ENCODE data around the gene CHRNA5.

The CHRNA5 gene

DNA sequence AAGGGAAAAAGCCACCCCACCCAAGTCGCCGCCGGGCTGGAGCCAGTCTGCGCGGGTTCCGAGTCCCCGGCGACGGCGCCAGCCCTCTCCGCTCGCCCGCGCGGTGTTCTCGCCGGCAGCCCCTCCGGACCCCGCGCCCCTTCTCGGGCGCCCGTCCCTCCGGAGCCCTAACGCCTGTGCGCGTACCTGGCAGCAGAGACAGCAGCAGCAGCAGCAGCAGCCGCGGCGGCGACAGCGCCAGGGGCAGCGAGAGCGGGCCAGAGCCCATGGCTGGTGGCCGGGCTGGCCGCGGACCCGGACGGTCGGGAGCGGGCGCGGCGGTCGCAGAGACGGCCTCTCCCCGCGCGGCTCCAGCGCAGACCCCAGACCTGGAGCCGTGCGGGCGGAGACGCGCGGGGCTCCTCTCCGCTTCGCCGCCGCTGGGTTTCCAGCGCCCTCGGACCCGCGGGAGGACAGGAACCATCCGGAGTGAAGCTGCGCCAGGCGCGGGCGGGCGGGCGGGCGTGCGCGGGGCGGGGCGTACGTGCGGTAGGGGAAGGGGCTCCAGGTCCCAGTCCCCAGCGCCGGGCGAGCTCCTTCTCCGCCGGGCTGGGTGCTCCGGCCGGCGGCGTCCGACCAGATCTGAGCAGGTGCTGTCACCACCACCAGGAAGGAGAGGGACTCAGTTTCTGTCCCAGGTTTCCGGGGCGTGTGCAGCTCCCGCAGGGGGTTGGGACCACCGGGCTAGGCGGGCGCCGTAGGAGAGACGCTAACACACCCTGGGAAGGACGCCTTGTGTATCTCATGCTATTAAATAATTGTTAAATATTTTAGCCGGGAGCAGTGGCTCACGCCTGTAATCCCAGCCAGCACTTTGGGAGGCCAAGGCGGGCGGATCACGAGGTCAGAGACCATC is 55.5 kb downstream of the CHRNA5 start, which contains the start of gene CHRNA3:
TSS of gene CHRNA3 (minus strand) at position 470 of the 895 bp plus-strand sequence. CDS start at position 268, 202 bp downstream.
- DNase-seq = no peak

DNA sequence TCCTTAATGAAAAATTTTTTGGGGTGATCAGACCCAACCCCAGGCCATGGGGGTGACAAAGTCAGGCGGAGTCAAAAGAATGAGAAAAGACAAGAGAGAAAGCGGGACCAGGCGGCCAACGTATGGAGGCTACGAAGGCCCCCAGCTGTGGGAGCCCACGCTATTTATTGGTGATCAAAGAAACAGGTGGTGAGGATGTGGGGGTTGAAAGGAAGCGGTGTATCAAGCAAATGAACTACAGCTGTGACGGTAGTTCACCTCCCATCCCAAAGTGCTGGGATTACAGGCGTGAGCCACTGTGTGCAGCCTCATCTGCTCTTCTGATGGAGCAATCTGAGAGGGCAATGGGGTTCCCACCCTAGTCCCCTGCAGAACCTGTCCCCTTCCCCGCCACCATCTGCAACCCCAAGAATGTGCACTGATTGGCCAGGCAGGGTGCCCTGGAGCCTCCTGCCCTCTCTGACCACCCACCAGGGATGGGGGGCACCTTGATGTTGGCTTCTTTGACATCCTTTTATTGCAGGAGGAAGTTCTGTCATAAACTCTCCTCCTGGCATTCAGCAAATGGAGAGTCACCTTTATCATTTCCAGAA is 56.6 kb downstream of the CHRNA5 start:
- DNase-seq = no peak

DNA sequence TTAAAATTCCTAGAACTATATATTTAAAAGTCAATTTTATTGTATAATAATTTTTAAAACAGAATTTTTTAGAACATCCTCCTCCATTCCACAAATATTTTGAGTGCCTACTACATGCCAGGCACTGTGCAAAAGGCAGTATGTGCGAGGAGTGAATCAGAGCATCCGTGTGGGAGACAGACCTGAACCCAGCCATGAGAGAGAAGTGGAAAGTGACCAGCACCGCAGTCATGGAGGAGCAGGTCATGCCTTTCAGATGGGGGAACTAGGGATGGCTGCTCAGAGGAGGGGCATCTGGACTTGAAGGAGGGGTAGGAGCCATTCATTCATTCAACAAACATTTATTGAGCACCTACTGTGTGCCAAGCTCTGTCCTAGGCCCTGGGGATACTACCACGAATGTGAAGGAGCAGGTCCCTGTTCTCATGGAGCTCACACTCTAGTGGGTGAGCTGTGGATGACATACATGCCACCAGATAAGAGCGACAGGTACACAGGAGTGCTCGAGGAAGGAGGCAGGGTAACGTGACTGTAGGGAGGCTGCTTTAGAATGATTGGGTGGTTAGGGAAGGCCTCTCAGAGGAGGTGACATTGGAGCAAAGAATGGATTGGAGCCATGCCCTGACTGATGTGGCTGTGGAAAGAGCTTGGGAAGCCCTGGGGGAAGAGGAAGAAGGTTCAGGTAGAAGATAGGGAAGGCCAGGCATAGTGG is 58.6 kb downstream of the CHRNA5 start:
- no peak for DNase-seq

DNA sequence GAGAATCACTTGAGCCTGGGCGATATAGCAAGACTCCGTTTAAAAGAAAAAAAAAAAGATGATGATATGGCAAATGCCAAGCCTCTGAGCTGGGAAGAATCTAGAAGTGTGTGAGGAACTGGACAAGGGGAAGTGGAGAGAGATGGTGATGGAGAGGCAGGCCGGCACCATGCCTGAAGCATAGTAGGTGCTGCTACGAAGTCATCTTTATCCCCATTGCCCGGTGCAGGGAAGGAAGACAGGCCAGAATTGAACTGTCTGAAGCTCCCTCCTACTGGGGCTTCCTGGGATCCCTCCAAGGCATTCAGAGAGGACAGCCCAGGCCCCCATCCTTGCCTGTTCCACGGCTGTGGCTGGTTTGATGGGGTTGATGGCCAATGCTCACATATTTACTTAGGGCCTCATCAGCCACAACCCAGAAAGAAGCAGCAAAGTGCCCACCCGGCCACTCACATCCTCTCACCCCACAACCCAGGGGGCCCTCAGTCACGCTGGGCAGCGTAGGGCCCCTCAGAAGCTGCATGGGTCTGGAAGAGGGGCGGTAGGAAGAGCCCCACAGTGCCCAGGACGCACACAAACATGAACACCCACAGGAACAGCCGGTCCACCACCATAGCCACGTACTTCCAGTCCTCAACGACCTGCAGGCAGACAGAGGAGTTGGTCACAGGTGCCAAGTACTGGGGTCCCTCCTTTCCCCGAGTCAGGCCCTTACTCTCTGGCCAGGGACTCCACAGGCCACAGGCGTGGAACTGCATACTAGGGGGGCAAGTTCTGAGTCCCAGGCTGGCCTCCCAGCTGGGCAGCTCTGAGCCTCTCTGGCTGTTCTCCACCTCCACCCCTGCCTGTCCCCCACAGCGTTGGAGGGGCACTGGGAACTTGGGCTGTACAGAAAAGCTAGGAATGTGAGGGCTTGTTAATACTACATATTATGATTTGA is 59.6 kb downstream of the CHRNA5 start:
- no peak for DNase-seq

DNA sequence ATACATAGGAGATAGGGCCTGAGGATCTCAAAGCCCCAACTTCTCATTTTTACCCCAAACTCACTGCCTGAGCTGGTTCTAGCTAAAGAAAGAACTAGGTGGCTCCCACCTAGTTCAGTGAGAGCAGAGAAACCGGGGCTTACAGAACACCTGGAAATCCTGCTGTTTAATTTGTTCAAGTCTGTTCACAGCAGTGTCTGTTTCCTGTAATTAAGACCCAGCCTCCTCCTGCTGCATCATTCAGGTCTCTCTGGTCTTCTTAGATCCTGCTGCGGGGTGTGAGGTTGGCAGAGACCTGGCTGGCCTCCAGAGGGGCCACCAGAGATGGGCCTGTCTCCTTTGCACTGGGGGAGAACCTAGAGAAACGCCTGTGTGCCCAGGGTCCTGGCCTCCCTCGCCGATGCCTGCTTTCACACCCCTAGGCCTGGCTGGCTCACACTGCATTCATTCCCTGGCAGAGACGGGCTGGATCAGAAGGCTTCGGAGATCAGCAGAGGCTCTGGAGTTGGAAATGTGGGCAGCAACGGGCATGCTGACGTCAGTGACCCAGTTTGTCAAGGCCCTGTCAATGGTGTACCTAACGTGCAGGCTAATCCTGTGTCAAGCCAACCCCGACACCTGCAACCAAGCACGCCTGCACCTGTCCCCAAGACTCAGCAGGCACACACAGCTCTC is 60.4 kb downstream of the CHRNA5 start:
- no peak for DNase-seq

DNA sequence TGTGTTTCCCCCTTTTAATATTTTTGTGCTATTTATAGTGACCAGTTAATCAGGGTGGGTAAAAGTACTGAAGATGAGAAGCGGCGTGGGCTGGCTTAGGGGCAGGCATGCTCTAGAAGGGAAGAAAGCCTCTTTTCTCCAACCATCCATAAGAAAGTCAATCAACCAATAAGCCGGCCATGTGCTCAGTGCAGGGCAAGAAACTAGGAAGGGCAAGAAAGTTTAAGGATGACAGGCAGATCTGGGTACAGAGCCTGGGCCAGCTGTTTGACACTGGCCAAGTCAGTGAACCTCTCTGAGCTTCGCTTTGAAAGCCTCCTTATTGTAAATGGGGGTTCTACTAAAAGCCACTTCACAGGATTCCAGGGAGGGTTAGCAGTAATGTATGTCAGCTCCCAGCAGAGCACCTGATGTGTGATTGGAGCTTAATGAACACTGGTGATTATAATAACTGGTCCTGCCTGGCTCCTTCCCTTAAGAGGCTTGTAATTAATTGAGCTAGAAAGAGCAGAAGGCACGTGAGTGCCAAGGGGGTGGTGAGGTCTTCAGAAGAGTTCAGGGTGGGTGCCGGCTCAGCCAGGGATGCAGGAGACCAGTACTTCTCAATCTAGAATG is 61.2 kb downstream of the CHRNA5 start:
- no peak for DNase-seq

DNA sequence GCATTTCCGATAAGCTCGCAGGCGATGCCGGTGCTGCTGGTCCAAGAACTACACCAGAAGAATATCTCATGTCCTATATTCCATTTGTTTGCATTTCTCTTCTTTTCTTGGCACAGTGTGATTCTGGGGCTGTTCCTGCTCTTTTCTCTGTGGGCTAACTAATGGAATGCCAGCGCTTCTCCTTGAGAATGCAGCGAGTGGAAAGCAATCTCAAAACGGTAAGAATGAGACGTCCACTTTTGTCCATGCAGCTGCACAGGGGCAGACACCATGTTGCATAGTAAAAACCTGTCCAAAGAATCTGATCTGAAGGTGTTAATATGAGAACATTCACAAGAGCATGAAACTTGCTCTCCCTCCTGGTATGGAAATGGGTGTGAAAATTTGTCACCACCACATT is 62.0 kb downstream of the CHRNA5 start:
- DNase-seq = no peak

DNA sequence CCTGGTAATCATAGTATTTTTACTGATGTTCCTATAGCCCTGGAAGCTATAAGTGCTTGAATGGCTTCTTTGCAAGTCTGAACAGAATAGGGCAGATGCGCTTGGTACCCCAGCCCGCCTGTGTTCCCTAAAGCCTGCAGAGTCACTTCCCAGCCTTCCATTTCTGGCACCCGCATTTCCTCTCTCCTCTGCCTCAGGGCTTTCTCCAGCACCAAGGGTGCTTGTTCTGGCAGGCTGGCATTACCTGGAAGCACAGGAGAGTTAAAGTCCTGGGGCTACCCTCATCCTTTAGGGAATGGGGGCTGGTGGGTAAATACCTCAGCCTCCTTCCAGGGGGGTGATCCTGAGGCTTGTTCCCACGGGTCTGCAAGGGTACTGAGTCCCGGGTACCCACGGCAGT is 62.9 kb downstream of the CHRNA5 start:
- DNase-seq = no peak

DNA sequence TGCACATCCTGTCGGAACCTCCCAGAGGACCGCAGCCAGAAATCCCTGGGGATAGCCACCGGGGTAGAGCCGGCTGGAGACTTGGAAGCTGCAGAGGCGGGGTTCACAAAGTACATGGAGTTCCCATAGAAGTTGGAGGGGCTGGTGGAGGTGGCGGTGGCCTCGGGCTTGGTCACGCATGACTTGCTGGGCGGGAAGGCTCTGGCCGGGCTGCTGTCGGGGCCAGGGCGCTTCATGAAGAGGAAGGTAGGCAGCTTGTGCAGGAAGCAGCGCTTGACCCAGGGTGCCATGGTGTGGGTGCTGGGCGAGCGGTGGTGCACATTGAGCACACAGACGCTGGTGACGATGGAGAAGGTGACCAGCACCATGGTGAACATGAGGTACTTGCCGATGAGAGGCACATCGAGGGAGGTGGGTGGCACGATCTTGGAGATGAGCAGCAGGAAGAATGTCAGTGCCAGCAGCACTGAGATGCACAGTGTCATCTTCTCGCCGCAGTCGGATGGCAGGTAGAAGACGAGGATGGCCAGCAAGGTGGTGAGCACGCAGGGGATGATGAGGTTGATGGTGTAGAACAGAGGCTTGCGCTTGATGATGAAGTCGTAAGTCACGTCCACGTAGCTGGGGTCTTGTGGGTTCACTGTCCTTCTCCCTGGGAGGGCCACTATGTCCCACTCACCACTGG is 63.9 kb downstream of the CHRNA5 start:
- no peak for DNase-seq

DNA sequence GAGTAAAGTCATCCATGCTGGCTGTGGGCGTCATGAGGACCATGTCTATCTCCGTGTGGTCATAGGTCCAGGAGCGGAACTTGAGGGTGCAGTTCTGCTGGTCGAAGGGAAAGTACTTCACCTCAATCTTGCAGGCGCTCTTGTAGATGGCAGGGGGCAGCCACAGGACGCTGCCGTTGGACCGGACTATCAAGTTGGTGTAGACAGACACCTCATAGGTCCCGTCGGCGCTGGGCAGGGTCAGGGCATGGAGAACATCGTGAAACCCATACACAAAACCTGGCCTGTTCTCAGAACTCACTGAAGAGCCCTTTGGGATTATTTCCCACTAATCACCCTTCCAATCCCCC is 64.4 kb downstream of the CHRNA5 start:
- DNase-seq = no peak

DNA sequence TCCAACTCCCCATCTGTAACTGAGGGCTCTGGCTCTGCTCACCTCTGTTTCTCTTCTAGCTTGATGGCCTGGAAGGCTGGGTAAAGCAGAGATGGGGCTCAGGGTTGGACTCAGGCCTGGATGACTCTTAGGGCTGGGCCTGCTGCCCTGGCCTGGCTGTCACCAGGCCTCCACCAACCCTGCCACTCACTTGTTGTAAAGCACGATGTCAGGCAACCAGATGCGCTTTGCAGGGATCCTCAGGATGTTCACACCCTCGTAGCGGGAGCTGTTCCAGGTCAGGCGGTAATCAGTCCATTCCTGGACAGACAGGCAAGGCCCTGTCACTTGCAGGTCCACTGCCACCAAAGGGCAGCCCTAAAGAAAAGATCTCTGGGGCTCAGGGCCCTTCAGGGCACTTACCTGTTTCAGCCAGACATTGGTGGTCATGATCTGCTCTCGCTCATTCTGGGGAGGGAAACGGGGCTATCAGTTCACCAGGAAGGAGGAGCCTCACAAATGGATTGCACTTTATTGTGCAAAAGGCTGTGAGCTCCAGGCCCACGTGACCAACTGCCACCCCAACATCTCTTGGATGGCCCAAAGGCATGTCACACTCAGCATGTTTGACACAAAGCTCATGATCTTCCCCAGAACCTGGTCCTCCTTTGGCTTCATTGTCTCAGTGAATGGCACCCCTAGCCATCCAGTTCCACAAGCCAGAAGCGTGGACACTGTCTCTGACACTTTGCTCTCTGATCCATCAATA is 65.7 kb downstream of the CHRNA5 start:
- DNase-seq = no peak

DNA sequence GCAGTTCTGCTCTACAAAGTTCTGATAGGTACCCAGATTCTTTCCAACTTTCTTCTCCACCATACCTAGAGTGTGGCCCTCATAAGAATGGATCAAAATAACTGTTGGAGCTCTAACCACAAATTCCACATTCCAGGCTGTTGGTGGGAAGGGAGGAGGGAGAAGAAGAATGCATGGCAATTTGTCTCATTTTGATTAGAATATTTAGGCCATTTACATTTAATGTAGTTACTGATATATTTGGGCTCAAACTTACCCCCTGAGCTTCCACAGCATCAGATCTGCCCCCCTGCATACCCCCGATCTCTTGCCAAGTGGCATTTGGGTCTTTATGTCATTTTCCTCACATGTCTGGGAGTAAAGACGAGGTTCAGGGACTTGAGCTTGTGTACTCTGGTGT is 68.0 kb downstream of the CHRNA5 start:
- DNase-seq = no peak

DNA sequence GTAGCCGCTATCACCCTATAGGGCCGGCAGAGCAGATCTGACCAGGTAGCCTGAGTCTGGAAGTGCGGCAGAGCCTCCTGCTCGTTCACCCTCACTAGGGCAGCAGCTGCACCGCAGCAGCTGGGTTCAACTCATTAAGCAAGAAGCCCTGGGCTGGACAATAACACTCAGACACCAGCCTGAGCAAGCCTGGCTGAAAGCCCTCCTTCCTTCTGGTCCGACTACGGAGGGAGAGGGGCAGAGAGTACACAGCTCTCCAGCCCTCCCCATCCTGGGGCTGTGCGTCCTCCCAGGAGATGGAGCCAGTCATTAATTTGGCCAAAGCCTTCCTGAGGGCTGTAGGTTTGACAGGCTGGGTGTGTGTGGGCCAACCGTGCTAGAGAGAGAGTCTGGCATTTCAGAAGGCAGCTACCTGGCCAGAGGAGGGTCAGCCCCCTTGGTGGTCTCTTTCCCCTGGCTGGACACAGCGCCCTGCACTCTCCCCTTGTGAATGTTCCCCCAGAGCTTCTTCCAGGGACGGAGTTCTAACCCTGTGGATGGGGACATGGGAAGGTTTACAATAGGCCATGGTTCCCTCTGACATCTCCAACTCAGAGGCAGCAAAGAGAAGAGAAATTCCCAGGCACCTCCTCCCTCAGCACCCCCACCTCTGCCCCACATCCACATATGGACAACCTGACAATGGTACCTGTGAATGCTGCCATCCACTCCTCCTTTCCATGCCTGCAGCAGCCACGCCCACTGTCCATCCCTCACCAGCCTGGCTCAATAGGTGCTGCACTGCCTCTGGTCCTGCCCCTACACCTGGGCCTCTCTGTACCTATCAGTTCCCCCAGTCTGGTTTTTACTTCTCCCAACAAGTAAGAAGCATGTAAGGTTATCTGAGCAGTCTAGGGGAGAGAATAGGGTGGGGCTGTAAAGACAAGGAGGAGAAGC is 69.2 kb downstream of the CHRNA5 start:
- no peak for DNase-seq

DNA sequence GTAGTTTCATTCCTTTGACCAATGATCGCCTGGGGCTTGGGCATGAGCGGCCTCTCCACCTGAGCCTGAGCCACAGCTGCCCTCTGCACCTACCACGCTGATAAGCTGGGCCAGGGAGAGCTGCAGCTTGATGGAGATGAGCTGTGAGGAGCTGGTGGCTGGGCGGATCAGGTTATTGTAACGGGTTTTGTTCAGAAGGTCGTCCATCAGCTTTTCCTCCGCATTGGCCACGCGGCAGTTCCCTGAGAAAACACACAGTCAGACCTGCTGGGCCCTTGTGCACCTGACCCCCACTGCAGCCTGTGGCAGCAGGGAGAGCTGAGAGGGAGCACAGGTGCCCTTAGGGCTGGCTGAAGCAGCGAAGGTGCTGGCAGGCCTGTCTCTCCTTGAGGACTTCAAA is 70.0 kb downstream of the CHRNA5 start:
- DNase-seq = no peak

DNA sequence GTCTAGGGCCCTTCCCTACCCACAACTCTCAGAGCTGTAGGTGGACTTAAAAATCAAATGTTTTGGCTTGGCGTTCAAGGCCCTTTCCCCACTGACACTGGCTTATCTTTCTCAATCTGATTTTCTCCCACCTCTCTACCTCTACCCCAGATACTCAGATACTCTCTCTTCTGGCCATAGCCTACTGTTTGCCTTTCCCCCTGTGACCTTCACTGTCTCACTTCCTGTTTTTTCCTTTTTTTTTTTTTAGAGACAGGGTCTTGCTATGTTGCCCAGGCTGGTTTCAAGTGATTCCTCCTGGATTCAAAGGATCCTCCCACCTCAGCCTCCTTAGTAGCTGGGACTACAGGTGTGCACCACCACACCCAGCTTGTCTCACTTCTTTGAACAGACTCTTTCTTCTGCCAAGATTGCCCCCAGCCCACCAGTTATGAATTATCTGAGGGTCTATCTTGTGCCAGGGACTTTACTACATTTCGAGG is 71.1 kb downstream of the CHRNA5 start:
- DNase-seq = no peak

DNA sequence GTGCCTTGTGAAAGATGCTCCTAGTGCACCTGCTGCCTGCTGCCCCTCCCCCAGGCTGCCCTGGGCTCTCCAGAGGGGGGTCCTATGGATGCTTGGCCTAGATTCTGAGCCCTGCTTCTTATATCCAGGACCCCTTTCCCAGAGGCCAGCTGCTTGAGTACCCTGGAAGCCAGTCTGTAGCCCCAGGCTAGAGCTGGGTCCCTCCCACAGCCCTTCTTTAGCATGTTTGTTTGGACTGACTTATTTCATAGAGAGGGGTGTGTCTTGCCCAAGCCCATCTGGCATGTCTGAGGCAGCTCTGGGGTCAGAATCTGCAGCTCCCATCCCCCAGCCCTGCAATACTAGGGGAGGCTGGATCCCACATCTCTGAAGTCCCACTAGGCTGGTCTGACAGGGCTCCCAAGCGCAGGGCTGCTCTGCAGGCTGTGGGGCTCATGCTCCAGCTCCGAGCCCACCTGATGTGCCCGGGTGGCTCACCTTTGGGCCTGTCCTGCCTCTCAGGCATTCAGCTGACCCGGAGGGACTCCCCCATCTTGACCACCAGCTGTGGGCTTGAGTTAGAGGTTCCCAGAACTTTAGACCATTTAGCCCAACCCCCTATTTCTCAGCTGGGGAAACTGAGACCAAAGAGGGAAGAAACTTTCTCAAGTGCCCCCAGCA is 72.6 kb downstream of the CHRNA5 start:
- no peak for DNase-seq

DNA sequence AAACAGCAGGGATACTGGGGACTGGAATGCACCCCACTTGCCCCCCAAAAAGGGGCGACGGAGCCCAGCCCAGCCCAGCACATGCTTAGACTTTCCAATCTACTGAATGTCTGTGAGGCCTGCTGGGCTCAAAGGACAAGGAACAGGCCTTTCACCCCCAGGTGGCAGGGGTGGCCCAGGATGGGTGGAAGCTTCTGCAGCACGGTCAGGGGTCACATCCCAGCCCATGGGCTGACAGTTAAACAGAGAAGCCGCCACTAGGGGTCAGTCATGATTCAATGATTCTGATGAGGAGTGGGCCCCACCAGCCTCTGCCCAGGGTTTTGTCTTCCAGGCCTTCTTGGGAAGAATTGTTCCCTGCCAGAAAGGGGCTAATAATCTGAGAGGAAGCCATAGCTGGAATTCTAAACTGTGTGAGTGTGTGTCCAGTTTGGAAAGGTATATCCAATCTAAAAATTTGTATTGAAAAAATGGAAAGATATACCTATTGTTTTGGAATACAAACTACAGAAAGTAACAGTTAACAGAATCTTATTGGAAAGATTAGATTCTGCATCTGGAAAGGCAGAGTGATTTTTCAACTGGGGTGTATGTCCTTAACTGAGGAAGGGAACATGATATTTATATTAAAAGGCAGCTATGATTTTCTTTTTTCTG is 73.5 kb downstream of the CHRNA5 start:
- DNase-seq = peak; percentile 42 to 65

Data from Kasumi-1 (cell line).